LNCAP (cell line): ENCODE data around the gene OTOP3.

Experiments
- TF ChIP-seq, protein P1 (sequence below): fragments of 450-650 bp; IDR thresholded peaks from 2 replicates; pipeline ENCODE4 v1.5.1; 2017; ENCODE audit warnings: mild to moderate bottlenecking

OTOP3 gene

DNA sequence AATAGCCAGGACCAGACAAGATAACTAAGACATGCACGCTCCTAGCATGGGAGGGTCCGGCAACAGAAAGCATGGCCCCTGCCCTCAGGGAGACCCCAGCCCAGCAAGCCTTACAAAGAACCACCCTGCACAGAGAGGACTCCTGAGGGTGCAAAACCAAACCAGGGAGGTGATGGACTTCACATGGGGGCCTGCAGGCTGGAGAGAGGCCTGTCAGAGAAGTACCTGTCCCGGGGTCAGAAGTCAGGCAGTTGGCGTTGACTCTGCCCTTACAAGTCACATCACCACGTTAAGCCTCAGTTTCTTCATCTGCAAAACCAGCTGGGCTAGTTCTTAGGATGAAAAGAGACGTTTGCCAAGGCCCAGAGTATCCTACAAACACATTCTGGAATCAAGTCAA is 6.9 kb upstream of the OTOP3 start:
- TF ChIP-seq, protein P1, sequence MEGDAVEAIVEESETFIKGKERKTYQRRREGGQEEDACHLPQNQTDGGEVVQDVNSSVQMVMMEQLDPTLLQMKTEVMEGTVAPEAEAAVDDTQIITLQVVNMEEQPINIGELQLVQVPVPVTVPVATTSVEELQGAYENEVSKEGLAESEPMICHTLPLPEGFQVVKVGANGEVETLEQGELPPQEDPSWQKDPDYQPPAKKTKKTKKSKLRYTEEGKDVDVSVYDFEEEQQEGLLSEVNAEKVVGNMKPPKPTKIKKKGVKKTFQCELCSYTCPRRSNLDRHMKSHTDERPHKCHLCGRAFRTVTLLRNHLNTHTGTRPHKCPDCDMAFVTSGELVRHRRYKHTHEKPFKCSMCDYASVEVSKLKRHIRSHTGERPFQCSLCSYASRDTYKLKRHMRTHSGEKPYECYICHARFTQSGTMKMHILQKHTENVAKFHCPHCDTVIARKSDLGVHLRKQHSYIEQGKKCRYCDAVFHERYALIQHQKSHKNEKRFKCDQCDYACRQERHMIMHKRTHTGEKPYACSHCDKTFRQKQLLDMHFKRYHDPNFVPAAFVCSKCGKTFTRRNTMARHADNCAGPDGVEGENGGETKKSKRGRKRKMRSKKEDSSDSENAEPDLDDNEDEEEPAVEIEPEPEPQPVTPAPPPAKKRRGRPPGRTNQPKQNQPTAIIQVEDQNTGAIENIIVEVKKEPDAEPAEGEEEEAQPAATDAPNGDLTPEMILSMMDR: no peak

DNA sequence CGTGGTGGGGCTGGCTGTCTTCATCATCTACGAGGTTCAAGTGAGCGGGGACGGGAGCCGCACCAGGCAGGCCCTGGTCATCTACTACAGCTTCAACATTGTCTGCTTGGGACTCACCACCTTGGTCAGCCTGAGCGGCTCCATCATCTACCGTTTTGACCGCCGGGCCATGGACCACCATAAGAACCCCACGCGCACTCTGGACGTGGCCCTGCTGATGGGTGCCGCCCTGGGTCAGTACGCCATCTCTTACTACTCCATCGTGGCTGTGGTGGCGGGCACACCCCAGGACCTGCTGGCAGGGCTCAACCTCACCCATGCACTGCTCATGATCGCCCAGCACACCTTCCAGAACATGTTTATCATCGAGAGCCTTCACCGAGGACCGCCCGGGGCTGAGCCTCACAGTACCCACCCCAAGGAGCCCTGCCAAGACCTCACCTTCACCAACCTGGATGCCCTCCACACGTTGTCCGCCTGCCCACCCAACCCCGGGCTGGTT is 5.1 kb upstream of the OTOP3 start:
- TF ChIP-seq, protein P1: no peak

DNA sequence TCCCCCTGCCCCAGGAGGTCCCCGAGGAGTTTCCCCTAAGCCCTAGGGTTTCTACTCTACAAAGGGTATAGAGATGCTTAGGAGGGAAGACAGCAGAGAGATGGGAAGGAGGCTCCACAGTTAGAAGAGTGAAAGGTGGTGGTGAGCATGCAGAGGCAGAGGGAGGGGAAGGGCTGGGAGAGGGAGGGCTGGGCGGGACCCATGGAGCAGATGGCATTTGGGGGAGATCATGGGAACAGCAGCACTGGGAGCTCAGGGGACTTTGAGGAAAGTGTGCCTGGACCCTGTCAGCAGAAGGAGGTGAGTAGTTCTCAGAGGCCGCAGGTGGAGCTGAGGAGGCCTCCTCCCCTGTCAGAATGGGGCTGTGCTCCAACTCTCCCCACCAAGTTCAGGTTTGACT is 650 bp upstream of the OTOP3 start:
- TF ChIP-seq, protein P1: no peak

DNA sequence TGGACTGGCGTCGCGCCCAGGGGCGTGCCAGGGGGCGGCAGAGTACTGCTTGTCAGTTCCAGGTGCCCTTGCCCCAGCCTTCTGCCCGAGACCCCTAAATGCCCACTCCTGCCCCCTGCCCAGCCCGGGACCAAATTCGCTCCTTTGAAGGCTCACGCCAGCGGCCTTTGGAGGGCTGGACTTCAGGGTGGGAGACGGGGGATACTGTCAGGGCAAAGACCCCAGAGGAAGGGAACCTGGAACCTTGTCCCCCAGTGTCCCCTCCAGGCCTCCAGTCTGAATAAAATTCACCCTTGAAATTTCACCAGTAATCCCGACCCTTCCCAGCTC is 737 bp downstream of the OTOP3 start:
- TF ChIP-seq, protein P1: no peak

DNA sequence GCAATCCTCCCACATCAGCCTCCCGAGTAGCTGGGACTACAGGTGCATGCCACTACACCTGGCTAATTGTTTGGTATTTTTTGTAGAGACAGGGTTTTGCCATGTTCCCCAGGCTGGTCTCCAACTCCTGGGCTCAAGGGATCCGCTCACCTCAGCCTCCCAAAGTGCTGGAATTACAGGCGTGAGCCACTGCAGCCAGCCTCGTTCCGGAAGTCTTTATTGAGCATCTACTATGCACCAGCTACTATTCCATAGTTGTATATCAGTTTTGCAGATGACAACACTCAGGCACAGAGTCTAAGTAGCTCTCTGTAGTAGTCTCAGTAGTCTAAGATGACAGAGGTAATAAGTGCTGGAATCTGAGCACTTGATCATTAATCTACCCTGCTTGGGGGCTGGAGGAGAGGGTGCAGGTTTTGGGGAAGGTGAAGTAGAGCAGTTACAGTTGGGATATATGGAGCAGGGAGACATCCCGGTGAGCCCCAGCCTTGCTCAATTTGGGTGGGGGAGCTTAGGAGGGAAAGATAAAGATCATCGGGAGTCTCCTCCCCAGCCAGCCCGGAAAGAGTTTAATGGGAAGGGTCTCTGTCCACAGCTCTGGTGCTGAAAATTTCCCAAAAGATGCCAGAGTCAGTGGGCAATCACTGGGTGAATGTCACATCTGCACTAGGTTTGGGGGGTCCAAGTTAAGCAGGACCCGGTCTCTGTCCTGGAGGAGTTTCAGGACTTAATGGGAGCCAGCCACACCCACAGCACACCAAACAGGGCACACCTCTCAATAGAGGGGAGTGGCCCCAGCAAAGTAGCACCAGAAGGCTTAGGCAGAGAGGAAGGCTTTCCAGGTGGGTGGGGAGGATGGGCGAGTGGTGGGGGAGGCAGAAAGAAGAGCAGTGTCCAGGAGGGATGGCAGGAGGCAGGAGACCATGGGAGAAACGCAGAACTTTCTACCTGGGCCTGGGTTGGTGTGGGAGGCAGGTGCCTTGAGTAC is 1.7 kb downstream of the OTOP3 start:
- TF ChIP-seq, protein P1: no peak

DNA sequence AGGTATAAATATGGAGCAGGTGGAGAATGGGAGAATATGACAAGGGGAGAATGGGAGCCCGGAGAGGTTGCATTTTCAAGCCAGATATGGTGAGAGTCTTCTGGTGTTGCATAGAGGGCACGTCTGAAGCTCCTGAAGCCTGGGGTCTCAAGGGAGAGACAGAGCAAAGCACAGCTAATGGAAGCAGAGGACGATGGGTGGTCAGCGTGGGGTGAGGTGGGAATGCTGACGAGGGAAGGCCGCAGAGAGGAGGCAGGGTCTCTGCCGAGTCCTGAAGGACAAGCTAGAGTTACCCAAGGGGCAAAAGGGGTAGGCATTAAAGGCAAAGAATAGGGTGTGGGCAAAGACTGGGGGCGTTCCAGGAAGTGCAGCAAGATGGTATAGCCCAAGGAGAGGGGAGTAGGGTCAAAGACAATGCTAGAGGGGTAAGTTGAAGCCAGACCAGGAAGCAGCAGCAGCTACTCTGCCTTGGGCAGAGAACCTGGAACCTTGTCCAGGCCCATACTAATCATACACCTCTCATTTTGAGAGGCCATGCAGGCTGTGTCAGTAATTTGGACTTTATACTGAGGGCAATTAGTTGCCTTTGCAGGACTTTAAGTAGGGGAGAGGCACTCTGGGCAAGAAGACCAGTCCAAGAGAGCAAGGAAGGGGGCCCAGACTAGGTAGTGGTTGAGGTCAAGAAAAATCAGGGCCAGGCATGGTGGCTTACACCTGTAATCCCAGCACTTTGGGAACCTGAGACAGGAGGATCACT is 2.7 kb downstream of the OTOP3 start:
- TF ChIP-seq, protein P1: no peak

GRCh38 chr17:74939534-74939933 is 3.8 kb downstream of the OTOP3 start:
- TF ChIP-seq, protein P1: no peak
